Measurements from ENCODE around the gene NR2F1. TPM values are rescaled to one million over a fixed set of nuclear protein-coding genes. Genes with fewer than 3 reads are reported as not detected.

The NR2F1 gene
- total RNA-seq, 1 donor from 2014 or later: 28.7 TPM

GRCh38 chr5:93583768-93584595 lies 960 bp downstream of the NR2F1 start:
- Mint-ChIP-seq H3K36me3 (ENCODE audit: low read depth) (peaks cover 8% of the 10 kb centered on the region), H3K4me1 (ENCODE audit: low read depth) (peaks cover 29% of the 10 kb centered on the region), H3K4me3 (ENCODE audit: unreplicated experiment) (no peak overlapping the region), H3K9me3 (ENCODE audit: low read depth) (no peaks in the 10 kb centered on the region), H3K27me3 (ENCODE audit: low read depth) (no peaks in the 10 kb centered on the region), H3K27ac (ENCODE audit: unreplicated experiment) (peak overlapping the region; percentile 66)
- no peak for TF ChIP-seq CTCF (IDR thresholded peaks at IDR 0.05)
- no peak for DNase-seq (ENCODE audit: low spot score)

- TF ChIP-seq CTCF (IDR thresholded peaks at IDR 0.05): no peak
- peaks cover 8% of the 10 kb centered on the region for H3K36me3 Mint-ChIP-seq (ENCODE audit: low read depth)
- no peaks in the 10 kb centered on the region for H3K27me3 Mint-ChIP-seq (ENCODE audit: low read depth)
- peaks cover 35% of the 10 kb centered on the region for H3K4me1 Mint-ChIP-seq (ENCODE audit: low read depth)
- no peak overlapping the region for H3K4me3 Mint-ChIP-seq (ENCODE audit: unreplicated experiment)
- H3K9me3 Mint-ChIP-seq (ENCODE audit: low read depth): no peaks in the 10 kb centered on the region
- peak overlapping the region; percentile 66 for H3K27ac Mint-ChIP-seq (ENCODE audit: unreplicated experiment)
- DNase-seq (ENCODE audit: low spot score): no peak
Observed at GRCh38 chr5:93584596-93585040, 1.6 kb downstream of the NR2F1 start.

- TF ChIP-seq CTCF (IDR thresholded peaks at IDR 0.05): no peak
- no peaks in the 10 kb centered on the region for H3K9me3 Mint-ChIP-seq (ENCODE audit: low read depth)
Observed at GRCh38 chr5:93585041-93585766, 2.2 kb downstream of the NR2F1 start.

GRCh38 chr5:93585767-93586385 lies 2.9 kb downstream of the NR2F1 start:
- Mint-ChIP-seq H3K27ac (ENCODE audit: unreplicated experiment) (peak overlapping the region; percentile 99), H3K27me3 (ENCODE audit: low read depth) (no peaks in the 10 kb centered on the region), H3K4me1 (ENCODE audit: low read depth) (peaks cover 47% of the 10 kb centered on the region), H3K9me3 (ENCODE audit: low read depth) (no peaks in the 10 kb centered on the region), H3K4me3 (ENCODE audit: unreplicated experiment) (peak overlapping the region; percentile 96), H3K36me3 (ENCODE audit: low read depth) (peaks cover 8% of the 10 kb centered on the region)
- DNase-seq (ENCODE audit: low spot score): no peak
- no peak for TF ChIP-seq CTCF (IDR thresholded peaks at IDR 0.05)

More at GRCh38 chr5:93585041-93585766, 2.2 kb downstream of the NR2F1 start:
- H3K27me3 Mint-ChIP-seq (ENCODE audit: low read depth): no peaks in the 10 kb centered on the region
- H3K27ac Mint-ChIP-seq (ENCODE audit: unreplicated experiment): peak overlapping the region; percentile 99
- peaks cover 40% of the 10 kb centered on the region for H3K4me1 Mint-ChIP-seq (ENCODE audit: low read depth)
- peak overlapping the region; percentile 96 for H3K4me3 Mint-ChIP-seq (ENCODE audit: unreplicated experiment)
- no peak for DNase-seq (ENCODE audit: low spot score)
- H3K36me3 Mint-ChIP-seq (ENCODE audit: low read depth): peaks cover 8% of the 10 kb centered on the region
